ENCODE data around the gene HHATL.

The HHATL gene, protein sequence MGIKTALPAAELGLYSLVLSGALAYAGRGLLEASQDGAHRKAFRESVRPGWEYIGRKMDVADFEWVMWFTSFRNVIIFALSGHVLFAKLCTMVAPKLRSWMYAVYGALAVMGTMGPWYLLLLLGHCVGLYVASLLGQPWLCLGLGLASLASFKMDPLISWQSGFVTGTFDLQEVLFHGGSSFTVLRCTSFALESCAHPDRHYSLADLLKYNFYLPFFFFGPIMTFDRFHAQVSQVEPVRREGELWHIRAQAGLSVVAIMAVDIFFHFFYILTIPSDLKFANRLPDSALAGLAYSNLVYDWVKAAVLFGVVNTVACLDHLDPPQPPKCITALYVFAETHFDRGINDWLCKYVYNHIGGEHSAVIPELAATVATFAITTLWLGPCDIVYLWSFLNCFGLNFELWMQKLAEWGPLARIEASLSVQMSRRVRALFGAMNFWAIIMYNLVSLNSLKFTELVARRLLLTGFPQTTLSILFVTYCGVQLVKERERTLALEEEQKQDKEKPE

DNA sequence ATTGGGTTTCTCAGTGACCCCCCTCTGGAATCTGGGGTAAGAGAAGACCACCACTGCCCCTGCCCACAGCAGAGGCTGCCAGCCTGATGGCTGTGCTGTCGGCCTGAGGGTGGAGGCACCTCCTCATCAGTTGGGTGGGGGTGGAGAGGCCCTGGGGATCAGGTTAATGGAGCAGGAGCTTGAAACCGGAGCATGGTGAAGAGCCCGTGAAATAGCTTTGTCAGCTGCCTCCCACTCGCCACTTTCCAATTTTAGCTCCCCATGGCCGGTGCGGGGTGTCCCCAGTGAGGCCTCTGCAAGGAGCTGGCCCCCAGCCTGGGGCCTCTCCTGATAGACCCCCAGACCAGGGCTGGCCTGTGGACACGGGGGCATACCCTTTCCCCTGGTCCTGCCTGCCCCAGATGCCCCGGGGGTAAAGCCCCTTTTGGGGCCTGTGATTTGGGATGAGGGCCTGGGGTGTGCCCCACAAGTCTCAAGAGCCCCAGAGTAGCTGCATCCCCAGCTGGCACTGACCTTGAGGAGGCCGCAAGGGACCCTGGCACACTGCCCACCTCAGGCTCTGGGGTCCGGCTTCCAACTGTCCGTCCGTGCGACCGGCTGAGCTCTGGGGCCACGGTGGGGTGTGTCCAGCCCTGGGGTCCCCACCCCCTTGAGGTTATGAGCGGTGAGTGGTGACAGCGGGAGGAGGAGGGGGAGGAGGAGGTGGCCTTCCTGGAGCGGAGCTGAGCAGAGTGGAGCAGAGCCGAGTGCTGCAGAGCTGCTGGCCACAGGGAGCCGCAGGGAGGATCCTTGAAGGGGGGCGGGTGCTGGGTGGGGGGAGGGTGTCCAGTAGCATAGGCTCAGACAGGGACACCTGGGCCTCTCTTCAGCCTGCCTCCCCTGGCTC, at the start of gene HHATL:
Gene HHATL, minus strand, starts transcription at position 733 of the 886 bp plus-strand sequence. CDS start 1,972 bp downstream, outside the sequence.
- DNase-seq: no peak

DNA sequence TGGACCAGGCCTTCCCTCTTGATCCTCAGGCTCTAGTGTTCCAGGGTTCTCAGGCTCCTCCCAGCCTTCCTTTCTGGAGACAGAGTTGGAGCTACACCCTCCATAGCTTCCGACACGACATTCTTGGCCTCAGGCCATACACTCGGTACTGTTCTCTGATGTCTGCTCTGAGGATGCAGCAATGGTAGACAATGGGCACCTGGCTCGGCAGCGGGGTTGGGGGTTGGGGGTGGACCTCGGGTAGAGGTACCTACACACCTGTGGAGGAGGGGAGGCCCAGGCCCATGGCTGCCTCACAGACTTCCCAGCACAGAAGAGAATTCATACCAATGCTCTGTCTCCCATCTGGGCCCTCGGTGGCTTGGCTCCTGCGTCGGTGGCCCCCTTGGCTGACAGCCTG, 49.0 kb upstream of the HHATL start:
- no peak for DNase-seq

DNA sequence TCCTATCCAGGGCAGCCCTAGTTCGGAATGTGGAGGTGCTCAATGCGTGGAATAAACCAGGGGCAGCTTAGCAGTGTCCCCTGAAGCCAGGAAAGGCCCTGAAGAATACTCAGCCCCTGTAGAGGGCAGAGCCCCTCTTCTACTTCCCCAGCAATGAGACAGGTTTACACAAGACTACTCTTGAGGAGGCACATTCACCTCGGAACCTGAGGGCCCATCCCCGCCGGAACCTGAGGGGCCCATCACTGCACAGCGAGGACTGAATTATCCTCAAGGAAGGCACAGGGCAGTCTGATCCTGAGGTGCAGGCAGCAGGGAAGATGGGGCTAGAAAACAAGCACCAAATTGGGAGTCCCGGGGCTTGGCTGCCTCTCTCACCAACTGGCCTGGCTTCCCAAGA, 48.2 kb upstream of the HHATL start:
- no peak for DNase-seq

DNA sequence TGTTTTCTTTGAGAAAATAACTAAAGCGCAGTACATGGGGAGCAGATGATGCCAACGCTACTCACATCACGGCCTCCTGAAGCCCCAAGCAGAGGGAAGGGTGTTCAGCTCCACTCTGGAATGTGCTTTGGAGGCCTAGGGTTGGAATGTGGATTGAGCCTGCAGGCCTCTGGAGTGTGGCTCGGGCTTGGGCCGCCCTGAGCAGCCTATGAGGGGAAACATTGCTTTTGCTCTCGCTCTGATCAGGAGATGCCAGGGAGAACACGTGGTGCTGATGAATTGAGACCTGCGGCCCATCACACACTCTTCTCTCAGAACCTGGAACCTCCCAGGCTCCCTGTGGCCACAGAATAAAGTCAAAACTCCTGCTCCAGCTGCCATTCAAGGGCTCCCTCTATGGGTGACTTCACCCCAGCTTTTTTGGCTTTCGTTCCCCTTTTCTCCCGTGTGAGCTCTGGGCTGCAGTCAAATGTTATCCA, 47.2 kb upstream of the HHATL start:
- peak; percentile 12 for DNase-seq

DNA sequence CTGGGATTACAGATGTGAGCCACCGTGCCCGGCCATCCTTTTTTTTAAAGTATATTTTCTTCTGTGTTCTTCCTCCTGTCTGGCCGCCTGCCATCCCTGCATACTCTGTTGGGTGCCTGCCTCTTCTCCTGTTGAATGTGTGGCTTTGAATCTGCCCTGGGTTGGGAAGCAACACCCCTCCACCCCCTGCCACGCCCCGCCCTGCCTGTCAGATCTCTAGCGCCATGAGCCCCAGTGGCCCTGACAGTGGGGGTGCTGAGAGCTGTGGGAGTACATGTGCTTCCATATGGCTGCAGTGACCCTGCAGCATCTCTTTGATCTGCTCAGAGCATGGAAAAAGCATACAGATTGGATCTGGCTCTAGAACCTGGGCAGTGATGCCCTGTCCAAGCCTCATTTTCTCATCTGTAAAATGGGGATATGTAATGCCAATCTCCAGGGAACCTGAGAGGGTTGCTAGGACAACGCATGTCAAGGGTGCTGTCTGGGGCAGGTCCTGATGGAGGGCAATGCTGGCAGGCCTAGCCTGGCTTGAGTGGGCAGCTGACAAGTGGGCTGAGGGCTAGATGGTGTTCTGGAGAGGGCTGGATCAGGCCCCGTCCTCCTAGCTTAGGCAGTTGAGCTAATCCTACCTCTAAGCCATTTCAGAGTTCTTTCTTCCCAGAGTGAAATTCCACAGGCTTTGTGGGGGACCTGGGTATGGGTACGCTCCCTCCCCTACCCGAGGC, 46.6 kb upstream of the HHATL start:
- DNase-seq: no peak

DNA sequence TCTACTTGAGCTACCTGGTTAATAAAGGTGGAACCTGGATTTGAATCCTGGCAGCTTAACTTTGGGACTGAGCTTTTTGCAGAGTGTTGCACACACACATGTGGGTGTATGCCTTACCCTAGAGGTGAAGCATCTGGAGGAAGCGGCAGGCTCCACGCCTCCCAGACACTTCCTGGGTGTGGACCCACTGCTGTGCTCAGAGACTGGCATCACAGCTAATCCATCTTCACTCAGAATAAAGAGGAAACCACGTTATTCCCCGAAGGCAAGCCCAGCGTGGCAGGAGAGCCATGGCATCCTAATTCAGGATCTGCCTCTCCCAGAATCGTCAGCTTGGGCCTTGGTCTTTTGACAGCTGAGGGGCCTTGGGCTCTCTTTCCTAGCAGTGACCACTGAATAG, 45.0 kb upstream of the HHATL start:
- peak; percentile 66 for DNase-seq

DNA sequence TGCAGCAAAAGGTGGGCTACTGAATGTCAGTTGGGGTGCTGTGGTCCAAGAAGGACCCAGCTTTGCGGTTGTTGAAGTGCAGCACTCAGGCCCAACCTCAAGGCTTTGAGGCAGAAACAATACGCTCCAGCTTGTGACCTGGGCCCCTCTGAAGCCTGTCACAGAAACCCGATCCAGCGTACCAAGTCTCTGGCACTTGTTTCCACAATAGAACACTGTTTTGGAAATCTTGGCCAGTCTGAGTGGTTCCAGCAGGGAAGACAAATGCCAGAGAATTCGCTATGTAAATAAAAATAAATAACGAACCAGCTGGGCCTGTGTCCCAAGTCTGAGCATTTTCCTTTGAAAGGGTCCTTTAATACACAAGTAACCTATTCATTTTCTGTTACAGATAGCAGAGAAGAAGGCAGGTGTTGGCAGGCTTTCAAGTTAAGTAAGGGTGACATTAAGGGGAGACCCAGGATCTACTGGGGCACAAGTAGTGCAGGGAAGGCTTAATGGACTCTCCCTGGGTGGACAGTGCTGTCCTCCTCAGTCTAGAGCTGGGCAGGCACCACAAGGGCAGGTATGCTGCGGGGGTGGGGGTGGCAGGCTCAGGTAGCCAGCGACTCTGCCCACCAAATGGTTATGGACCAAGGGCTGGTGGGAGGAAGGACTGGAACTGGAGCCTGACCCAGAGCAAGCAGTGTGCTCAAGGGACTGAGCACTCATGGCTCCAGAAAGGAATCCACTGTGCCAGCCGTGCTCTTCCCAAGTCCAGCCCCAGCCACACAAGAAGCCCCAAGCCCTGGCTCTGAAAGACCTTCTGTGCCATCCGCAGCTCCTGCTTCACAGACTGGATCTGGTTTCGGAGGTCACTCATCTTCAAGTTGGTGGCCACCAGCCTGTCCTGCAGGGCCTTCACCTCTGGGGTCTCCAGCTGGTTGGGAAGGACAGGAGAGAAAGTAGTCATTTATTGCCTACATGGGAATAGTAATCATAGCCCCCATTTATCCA, 44.2 kb upstream of the HHATL start:
- no peak for DNase-seq

DNA sequence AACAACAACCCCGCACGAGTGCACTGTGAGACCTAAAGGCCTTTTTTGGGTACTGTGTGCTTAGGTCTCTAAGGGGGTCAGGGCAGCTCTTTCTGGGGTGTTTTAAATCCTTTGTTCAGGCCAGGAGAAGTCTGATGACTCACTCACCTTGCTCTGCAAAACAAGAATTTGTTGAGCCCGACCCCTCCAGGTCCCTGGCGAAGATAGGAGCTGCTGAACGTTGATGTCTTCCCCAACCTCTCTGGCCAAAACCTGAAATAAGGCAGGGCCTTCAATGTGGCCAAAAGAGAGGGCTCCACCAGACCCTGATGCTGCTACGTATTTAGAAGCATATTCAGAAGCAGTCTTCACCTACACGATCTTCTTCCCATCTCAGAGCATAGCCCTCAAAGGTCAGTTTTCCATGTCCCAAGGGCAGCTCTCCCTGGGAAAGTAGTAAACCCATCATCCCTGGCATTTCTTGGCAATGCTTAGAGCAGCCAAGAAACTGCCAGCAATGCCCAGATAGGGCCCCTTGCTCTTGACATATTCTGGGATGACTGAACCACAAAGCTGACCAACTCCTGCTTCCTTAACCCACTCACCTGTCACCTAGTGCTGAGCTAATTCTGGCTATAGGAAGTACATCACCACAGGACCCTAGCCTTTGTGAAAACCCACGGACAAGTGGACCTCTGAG, 43.3 kb upstream of the HHATL start:
- DNase-seq: no peak

DNA sequence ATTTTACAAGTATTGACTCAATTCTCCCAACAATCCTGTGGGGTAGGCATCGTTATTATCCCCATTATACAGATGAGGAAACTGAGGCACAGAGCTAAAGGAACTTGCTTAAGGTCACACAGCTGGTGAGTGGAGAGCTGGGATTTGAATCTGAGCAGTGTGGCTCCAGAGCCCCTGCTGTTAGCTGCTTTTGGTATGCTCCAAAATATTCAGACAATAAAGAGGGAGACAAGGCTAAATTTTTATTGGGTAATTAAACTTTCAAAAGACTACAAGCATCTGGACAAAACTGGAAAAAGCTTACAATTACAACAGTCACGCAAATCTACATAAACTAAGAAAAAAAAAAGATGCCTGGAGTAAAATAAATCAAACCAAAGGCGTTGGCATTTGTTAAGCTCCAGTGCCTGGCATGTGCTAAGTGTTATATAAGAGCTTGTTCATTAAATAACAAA, 42.7 kb upstream of the HHATL start:
- DNase-seq: no peak

DNA sequence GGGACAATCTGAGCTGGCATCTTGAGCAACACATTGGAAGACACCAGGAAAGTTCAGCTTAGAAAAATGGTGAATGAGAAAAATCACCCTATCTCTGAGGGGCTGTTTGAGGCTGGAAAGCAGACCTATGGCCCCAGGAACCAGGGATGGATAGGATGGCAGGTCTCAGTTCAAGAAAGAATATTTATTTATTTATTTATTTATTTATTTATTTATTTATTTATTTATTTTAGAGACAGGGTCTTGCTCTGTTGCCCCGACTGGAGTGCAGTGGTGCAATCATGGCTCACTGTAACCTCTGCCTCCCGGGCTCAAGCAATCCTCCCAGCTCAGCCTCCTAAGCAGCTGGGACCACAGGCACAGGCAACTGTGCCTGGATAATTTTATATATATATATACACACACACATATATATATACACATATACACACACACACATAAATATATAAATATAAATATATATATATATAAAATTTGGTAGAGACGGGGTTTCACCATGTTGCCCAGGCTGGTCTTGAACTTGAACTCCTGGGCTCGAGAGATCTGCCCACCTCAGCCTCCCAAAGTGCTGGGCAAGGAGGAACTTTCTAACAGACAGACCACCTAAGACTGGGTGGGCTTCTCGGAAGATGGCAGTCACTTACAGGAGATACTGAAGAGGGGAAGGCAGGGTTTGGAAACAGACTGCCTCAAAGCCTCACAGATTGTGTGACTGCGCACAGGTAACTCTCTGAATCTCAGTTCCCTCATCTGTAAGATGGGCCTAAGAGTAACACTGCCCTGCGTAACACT, 40.8 kb upstream of the HHATL start:
- DNase-seq: no peak

DNA sequence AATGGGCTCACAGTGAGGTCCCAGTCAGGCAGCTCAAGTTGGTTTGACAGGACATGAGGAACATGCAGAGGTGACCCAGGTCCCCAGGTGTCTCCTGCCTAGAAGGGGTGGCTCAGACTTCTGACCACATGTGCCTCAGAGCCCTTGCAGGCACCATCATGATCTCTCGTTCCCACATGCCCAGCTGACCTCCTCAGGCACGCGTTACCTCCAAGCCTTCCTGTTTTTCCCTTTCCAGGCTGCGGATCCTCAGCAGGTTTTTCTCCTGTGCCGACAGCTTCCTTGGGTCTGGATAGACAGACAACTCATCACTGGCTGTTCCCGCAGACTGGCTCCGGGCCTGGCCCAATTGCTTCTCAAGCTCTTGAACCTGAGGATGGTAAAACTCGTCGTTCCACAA, 40.1 kb upstream of the HHATL start:
- DNase-seq: no peak

DNA sequence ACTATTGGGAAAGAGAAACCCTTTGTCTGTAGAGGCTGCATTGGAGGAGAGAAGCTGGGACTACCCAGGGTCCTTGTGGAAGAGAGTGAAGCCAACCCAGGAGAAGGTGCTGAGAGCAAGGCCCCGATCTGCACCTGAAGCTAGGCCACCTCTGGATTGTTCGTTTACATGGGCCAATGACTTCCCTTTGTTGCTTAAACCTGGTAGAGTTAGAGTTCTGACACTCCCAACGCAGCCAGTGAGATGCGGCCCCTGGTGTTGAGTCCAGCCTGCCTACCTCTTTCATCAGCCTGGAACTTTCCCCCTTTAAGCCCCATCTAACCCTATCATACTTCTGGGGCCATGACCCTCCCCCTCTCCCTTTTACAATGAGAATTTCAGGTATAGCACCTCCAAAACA, 39.7 kb upstream of the HHATL start:
- DNase-seq: no peak

DNA sequence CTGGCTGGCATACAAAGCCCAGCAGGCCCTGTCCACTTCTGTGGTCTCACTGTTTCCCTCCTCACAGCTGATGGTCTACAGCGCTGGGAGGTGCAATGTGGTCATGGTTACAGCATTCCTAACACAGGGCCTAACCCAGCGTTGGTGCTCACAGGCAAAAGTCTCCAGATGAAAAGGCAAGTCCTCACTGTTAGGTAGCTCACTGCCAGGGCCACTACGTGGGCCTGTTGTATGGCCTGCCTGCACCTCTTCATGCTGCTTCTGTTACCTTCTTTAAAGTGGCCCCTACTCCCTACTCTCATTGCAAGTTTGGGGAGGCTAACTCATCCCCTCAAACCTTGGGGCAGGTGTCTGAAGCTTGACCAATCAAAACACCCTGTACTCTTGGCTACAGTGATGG, 39.2 kb upstream of the HHATL start:
- DNase-seq: no peak

DNA sequence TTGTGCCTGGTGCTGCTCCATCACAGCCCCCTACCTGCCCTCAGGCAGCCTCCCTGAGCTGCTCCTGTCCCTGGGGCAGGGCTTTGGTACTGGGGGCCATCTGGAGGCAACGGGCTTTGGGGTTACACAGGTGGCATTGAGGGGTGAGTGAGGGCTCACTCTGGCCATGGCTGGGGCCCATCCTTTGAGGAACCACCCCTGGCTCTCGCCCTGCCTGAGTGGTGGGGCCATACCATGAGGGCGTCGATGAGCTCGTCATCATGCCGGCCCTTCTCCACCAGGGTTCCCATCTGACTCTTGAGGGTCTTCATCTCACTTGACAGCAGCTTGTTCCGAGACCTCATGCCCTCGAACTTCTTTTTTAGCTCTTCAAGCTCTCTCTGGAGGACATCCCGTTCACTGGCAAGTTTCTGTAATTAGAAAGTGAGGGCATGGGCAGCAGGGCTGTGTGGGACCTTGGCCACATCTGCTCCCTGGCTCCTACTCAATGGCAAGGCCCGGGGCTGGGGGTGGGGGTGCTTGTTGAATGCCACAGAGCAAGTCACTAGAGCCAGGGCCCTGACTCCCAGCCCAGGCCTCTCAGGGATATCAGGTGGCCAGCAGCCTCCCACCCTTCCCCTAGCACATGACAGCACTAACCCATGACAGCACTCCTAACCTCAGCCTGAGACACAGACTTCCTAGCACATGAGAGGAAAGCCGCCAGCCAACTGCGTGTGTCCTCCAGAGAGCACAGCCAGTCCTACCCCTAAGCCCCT, 37.0 kb upstream of the HHATL start:
- DNase-seq: no peak

DNA sequence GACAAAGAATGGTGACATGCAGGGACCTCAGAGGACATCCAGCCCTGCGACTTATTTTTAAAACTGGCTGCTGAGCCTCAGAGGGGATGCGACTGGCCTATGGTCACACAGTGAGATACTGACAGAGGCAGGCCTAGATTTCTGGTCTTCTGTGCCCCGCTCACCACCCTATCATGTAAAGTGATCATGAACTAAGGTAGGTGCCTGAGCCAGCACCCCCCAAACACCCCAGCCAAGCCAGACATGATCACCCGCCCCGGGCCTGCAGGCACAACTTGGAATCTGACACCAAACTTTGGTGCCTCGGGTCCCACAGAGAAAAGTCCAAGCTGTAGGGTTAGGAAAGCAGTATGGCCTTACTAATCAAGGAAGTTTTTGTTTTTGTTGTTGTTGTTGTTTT, 33.9 kb upstream of the HHATL start:
- no peak for DNase-seq

DNA sequence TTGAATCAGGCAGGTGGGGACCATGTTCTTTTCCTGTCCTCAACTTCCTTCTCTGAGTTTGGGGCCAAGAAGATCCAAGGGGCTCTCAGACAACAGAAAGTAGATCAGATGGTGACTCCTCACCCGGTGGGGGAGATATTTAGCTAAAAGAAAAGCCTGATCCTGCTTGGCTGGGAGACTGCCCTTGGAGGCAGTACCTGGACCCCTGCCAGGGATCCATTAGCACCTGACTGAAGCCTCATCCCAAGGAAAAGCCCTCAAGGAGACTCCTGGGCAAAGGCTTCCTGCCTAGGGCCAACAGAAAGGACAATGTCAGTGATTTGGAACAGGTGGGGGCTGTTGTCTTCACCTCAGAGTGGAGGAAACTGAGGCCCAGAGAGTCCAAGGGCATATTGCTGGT, 33.5 kb upstream of the HHATL start:
- no peak for DNase-seq

DNA sequence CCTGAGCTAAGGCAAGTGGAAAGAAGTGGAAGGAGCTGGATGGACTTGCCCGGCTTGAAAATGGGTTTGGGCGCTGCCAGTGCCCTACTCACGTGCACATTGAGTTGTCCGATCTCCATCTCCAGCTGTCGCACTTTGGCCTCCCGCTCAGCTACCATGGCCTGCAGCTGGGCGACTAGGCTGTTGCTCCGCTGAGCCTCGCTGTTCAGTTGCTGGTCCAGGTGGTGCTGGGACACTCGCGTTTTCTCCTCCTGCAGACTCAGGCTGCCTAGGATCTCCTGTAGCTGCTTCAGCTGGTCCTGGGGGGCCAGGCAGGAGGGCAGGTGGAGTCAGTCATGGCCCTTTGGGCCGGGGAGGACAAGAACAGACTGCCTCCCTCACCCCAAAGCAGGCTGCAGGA, 33.0 kb upstream of the HHATL start:
- DNase-seq: no peak

DNA sequence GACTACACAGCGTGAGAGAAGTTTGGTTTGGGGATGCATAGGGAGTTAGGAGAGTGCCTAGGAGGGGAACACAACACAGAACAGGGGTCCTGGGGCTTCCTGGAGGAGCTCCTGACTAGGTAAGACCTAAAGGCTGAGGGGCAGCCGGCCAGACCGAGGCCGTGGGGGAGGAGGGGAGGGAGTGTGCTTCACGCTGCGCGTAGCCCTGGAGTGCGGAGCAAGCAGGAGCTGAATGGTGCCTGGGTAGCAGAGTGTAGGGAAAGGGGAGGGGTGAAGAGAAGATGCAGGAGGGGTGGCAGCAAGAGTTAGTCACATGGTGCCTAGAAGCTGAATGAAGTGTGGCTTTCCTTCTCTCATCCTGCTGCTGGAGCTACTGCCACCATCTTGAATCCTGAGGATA, 32.4 kb upstream of the HHATL start:
- no peak for DNase-seq

DNA sequence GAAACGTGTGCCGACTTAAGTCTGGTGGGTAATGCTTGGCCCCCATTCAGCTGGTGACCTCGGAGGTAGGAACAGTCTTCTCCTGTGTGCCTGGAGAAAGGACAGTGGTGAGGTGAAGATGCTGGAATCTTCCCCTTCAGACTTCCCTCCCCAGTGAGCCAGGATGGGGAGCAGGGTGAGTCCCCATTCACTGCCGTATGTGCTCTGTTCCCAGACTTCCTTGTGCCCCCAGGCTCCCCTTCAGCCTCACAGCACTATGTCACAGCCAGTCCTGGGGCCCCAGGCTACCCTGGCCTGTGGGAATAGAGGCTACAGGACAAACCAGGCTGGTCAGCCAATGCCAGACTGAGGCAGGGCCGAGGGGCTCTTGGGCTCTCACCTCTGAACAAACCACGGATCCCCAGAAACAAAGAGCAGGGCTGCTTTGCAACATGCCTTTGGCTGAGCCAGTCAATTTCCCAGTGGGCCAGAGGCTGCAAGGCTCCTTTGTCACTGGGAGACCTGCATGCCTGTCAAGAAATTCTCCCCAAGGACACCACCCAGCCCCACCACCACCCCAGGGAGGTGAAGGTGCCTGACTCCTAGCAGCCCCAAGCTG, 31.8 kb upstream of the HHATL start:
- DNase-seq: no peak

Data from CD4-positive, alpha-beta T cell treated with Interleukin-6 for 4 hours (primary cell).